ENCODE results near the gene PLCB1.
A peak's percentile ranks its signal among the peaks of the same experiment; 100 is the strongest.

Gene PLCB1

GRCh38 chr20:8764344-8764962 is 632.4 kb downstream of the PLCB1 start:
- DNase-seq: no peak

- no peak for DNase-seq
Measured at GRCh38 chr20:8766868-8767390, 634.9 kb downstream of the PLCB1 start.

DNA sequence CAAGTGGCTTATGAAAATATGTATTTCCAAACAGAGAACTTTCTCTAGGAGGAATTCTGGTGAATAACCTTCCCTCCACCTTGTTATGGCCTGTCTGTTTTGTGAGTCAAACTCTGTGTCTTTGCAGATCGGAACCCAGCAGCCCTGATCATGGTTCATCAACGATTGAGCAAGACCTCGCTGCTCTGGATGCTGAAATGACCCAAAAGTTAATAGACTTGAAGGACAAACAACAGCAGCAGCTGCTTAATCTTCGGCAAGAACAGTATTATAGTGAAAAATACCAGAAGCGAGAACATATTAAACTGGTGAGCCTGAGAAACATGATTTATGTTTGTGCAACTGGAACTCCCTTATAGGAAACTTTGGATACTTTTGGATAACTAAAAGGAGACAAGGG is 642.3 kb downstream of the PLCB1 start:
- DNase-seq: no peak

DNA sequence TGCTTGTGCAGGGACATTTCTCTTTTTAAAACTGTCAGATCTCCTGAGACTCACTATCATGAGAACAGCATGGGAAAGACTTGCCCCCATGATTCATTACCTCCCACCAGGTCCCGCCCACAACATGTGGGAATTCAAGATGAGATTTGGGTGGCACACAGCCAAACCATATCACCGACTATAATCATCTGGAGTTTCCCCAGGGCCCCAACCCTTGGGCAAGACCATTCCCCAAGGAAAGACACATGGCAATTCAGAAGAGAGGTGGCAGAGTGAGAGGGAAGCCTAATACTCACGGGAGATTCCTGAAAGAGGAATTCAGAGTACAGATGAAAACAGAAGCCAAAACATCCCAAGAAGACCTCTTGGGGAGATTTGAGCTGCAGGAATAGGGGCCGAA is 645.8 kb downstream of the PLCB1 start:
- DNase-seq: no peak

GRCh38 chr20:8778387-8778786 is 646.3 kb downstream of the PLCB1 start:
- DNase-seq: no peak

DNA sequence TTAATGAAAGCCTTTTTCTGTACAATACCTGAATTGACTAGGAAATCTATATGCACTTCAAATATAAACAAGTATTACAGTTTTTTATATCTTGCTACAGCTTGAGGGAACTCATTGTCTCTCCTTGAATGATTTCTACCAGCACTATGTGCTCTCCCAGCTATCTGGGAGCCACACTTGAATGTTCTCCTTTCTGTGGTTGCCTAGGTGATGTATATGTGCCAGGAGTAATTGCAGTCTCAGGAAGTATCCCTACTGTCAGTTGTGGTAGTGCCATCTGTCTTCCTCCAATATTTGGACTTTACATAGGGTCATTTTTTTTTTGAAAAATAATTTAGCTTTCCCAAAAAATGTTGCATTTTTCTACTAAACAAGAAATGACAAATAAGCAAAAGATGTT is 648.8 kb downstream of the PLCB1 start:
- DNase-seq: no peak

DNA sequence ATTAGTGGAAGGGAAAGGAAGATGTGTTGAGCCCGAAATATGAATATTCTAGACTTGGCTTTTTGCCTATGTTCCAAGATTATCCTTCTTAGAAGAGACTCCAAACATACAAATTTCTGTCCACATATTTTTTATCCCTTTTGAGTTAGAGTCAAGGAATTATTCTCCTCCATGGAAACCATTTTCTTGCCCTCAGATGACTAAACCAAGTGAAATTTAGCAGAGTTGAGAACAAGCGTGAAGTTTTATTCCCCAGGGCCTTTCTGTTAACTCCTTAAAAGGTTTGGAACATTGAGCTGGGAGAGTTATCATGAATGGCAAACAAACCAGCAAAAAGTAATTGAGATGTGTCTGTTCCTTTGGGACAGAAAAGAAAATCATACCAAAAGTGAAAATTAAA is 650.7 kb downstream of the PLCB1 start:
- no peak for DNase-seq

- DNase-seq: no peak
Measured at GRCh38 chr20:8783734-8784133, 651.7 kb downstream of the PLCB1 start.

GRCh38 chr20:8786383-8786782 is 654.3 kb downstream of the PLCB1 start:
- DNase-seq: no peak

DNA sequence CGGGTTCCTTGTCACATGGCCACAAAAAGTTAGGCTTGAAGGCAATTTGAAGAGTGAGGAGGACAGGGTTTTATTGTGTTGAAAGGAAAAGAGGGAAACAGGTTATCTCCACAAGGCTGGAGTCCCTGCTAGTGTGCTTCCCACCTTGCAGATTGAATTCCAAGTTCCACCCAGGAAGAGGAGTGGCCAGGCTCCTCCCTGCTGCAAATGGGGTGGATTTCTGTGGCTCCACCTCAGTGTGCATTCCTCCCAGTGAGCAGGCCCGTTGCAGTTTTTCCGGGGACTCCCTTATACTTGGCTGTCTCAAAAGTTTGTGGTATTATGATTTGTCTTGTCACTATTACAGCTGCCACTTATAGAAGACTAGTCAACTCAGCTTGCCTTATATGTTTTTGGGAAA is 655.0 kb downstream of the PLCB1 start:
- DNase-seq: no peak

DNA sequence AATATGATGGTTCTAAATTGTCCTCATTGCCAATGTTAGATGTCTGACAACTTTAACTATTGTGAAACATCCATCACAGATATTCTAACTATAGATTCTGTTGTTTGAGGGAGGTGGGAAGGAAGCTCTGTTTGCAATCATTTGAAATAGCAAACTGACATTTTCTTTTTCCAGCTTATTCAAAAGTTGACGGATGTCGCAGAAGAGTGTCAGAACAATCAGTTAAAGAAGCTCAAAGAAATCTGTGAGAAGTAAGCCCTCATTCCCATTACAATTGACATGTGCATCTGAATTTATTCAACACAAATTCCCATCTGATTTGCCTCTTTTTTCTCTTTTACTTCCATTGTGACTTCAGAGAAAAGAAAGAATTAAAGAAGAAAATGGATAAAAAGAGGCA is 656.2 kb downstream of the PLCB1 start:
- DNase-seq: no peak

- DNase-seq: no peak
Measured at GRCh38 chr20:8788831-8789230, 656.8 kb downstream of the PLCB1 start.

DNA sequence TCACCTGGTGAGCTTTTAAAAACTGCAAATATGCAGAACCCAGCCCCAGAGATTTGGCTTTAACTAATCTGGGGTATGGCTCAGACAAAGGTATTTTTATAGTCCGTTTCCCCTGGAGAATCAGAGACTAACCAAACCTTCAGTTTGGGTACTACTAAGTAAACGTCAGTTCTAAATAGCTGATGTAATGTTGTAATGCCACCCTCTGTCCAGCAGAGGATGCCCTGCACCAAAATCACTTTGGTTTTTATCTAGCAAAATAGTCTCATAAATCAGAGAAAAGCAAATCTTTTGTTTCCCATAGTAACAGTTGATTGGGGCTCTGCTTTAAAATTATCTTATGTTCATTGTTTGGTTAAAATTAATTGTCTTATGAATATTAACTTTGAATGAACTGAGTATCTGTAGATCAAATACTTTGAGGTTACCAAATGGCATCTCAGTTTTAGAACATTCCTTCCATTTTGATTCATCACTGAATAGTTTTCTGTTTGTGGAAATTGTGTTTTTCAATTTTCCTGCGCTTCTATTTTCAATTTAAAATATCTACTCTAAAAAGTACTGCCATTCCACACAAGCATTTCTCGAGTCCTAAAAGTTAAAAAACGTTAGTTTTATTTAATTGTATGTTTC is 658.5 kb downstream of the PLCB1 start:
- peak; percentile 29 for DNase-seq

DNA sequence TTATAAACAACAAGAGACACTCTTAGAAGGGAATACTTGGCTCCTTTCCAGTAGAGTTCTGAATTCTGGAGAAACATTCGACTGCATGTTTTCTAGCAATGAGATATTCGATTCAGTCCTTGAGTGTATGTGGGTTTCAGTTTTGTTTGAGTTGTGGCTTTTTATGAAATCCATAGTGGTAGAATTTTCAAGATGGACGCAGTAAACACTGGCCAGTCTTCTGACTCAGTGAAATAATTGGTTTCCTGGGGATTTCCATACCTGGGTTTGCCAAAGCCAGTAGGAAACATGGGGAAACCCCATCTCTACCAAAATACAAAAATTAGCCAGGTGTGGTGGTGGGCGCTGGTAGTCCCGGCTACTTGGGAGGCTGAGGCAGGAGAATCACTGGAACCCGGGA is 663.3 kb downstream of the PLCB1 start:
- DNase-seq: no peak

- DNase-seq: no peak
Measured at GRCh38 chr20:8796088-8796660, 664.1 kb downstream of the PLCB1 start.

DNA sequence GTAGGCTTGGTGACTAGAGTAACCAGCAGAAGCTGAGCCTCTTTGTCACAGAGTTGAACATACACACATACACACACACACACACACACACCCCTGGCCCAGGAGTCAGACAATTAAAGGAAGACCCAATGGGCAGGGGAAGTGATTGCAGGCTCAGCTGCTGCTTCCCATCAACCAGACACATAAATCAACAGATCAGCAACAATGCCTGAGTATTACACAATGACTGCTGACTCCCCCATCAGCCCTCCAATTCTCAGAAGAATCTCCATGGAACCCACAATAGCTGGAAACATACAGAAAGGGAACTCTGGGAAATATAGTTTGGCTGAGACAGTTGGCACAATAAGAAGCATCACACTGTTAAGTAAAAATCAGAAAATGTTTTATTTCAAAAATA is 666.4 kb downstream of the PLCB1 start:
- no peak for DNase-seq

GRCh38 chr20:8800089-8800488 is 668.0 kb downstream of the PLCB1 start:
- DNase-seq: no peak

- DNase-seq: no peak
Measured at GRCh38 chr20:8801686-8802085, 669.6 kb downstream of the PLCB1 start.

DNA sequence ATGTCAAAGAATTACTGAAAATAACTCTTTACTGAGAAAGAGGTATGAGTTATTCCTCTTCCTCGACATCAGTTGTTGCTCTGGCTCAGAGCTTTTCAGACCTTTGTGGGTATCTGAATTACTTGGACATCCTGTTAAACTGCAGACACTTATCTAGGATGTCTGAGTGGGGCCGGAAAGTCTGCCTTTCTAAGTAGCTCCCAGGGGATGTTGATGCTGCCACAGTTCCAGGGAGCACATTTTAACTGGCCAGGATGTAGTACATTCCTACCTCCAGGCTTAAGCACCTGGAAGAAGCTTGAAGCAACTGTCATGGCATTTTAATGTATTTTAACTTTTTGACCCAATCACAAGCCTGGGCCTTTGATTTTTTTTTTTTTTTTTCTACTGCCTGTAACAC is 671.0 kb downstream of the PLCB1 start:
- no peak for DNase-seq

- DNase-seq: no peak
Measured at GRCh38 chr20:8803941-8804340, 671.9 kb downstream of the PLCB1 start.

DNA sequence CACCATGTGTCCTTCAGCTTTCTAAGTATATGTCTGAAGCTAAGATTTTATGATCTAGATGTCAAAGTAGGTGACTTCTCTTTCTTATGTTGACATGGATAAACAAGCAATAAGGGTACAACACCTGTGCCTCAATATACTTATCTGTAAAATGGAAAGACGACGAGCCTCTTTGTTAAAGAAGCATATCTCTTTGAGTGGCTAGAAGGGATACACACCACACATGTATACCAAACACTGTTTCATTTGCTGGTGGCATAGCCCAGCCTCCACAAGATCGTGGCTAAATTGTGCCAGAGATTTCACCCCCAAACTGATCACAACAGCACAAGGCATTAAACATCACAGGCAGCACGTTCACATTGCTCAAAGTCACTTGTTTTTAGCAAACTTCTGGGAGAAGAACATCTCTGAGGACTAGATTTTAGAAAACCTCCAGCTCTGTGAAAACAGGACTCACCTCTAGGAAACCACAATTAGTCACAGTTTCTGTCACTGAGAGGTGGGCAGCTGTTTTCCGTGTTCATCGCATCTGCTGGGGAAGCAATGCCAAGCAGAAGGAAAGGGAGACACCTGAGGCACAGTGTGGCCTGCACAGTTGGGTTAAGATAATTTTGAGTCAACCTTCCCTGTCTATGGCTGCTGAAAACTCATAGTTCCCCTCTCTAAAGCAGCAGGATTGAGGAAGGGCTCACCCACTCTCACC is 673.8 kb downstream of the PLCB1 start:
- no peak for DNase-seq

DNA sequence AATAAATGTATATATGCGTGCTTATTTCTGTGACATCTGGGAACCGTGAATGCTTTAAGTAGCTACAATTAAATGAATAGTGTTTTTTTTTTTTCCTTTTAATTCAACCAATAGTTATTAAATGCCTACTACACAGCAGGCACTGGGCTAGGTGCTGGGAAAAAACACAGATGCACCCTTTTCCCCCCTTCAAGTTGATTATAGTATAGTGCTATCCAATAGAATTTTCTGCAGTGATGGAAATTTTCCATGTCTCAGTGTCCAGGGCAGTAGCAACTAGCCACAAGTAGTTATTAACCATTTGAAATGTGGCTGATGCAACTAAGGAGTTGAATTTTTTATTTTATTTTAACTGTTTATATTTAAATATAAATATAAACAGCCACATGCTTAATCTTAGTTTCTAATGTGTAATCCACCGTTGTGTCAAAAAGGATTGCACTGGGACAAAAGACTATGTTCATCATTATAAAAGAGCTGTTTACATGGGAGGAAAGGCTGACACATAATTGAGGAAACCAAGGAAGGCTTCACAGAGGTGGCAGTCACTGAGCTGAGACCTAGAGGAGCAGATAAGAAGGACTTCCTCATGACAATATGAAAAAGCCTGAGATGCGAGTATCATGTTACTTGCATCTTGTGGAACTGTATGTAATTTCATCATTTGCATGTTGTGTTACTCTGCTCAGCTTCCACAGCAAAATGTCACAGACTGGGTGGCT is 675.6 kb downstream of the PLCB1 start:
- DNase-seq: no peak

GRCh38 chr20:8808202-8808535 is 676.1 kb downstream of the PLCB1 start:
- DNase-seq: peak; percentile 36

Measured in NCI-H526 treated with DMSO at 0.1 percent for 48 hours (cell line).